ENCODE measurements around the gene CMTM4.

DNA sequence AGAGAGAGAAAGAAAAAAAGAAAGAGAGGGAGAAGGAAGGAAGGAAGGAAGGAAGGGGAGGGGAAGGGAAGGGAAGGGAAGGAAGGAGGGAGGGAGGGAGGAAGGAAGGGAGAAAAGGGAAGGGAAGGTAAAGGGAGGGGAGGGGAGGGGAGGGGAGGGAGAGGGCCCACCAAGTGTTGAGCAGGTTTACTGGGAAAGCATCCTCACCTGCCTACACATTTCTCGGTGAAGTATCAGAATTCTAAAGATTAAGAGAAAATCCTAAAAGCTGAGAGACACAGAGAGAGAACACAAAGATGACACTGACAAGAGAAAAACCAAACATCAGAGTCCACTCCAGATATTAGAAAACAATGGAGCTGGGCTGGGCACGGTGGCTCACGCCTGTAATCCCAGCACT lies 104.3 kb downstream of the CMTM4 start:
- TF ChIP-seq CTCF (IDR thresholded peaks at IDR 0.05; ENCODE audit: borderline replicate concordance, extremely low read depth, low read length, poor library complexity, severe bottlenecking) (no peak), EZH2 (IDR thresholded peaks at IDR 0.05; ENCODE audit: borderline replicate concordance, low read depth, low read length, severe bottlenecking) (no peak)

All from DND-41 (cell line).